Uterus (tissue), 4 donors: ENCODE measurements around the gene CYP27C1. TPM values are rescaled to one million over a fixed set of nuclear protein-coding genes. Genes with fewer than 3 reads are reported as not detected.

ENCODE experiments used
- DNase-seq, 2 donors: peaks; one replicate each; pipeline ENCODE4 v3.0.0-alpha.2; 2019 to 2020
- H3K27ac ChIP-seq, 2 donors: fragments of 200-600 bp; sonication (generic); 1 replicate in 1 of 2; 2 replicates in 1 of 2; pipeline ENCODE4 v1.5.1; 2016 to 2018
- H3K27me3 ChIP-seq, 2 donors: fragments of 200-600 bp; sonication (generic); one replicate each; pipeline ENCODE4 v1.5.1; 2018 to 2019; ENCODE audit warnings: control low read depth in 1 of 2
- H3K36me3 ChIP-seq, 2 donors: fragments of 200-600 bp; sonication (generic); one replicate each; pipeline ENCODE4 v1.5.1; 2019; ENCODE audit warnings: control low read depth in 1 of 2
- H3K4me1 ChIP-seq, 2 donors: fragments of 200-600 bp; sonication (generic); one replicate each; pipeline ENCODE4 v1.5.1; 2018 to 2019; ENCODE audit warnings: control low read depth in 1 of 2
- H3K4me3 ChIP-seq, 2 donors: fragments of 200-600 bp; sonication (generic); 1 replicate in 1 of 2; 2 replicates in 1 of 2; pipeline ENCODE4 v1.5.1; 2018 to 2019; ENCODE audit warnings: mild to moderate bottlenecking in 1 of 2
- H3K9me3 ChIP-seq, 2 donors: fragments of 200-600 bp; sonication (generic); one replicate each; pipeline ENCODE4 v1.5.1; 2019; ENCODE audit warnings: control low read depth in 1 of 2
- POLR2A ChIP-seq, 2 donors: fragments of 450-650 bp; IDR thresholded peaks; one replicate each; pipeline ENCODE4 v1.6.1; 2016; ENCODE audit warnings: antibody characterized with exemption in 2 of 2, mild to moderate bottlenecking in 1 of 2, moderate library complexity in 1 of 2
- intact Hi-C: fragments of 100-400 bp; cut with DNase I; formaldehyde crosslinking; loops from one replicate; pipeline ENCODE4 v1.15.1; 2023; ENCODE audit warnings: low total_unique reads
- total RNA-seq, 4 donors: library from RNA; depleted of rRNA in 3 of 4; stranded (reverse); fragments of >200 nt in 3 of 4; gene quantifications; one replicate each; pipeline versions ENCODE4 v1.1.0 to v1.2.4, GENCODE V29; 2014 to 2023
- TF ChIP-seq, protein P1 (sequence below), 4 experiments: fragments of 200-600 bp in 2 of 4; fragments of 450-650 bp in 2 of 4; sonication (generic) in 2 of 4; IDR thresholded peaks; one replicate each; pipeline ENCODE4 v1.5.1; 2016 to 2019; ENCODE audit warnings: antibody characterized with exemption in 4 of 4, mild to moderate bottlenecking in 2 of 4, moderate library complexity in 1 of 4
- donor health status: DM: yes; HTN: yes; CAD: no.

The CYP27C1 gene
- total RNA-seq, 4 donors from 2014 or later: 1.2 to 7.1 TPM; not detected in 2

DNA sequence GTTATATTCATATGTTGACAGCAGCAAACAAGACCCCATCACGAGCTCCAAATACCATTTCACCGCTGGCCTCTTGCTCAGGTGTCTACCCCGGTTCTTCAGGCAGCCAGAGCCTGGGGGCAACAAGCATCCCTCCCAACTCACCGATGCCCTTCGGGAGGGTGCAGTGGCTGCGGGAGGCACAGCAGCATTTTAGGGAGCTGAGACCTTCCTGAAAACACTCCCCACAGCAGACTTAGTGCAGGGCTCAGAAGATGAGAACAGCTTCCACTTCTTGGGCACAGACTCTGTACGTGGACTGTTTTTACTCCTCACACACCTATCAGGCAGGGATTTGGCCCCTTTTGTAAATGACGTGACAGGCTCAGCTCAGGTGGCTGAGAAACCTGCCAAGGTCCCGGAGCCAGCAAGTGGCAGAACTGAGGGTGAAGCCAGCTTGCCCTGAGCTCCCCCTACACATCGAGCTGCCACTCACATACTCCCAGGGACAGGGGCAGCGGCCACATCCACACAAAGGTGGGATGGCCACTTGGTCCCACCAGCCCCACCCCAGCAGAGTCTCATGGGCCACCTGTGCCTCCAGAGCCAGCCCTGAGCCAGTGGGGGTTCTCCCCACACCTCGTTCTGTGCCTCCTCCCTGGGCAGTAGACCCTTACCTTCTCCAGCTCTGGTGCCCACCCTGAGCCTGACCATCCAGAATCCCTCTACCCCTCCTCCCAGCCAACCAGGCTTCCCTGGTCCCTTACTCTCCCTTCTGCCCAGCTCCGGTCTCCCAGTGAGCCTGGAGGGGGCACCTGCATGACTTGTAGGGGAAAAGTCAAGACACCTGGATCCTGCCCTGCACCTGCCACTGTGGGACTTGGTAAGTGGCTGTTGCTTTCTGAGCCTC lies 28.5 kb downstream of the CYP27C1 start:
- H3K4me1 ChIP-seq: no peaks in the 10 kb centered on the region
- H3K27me3 ChIP-seq: no peaks in the 10 kb centered on the region
- H3K36me3 ChIP-seq: no peaks in the 10 kb centered on the region
- no peak for DNase-seq
- no peak for TF ChIP-seq POLR2A (IDR thresholded peaks at IDR 0.05)
- TF ChIP-seq, protein P1, sequence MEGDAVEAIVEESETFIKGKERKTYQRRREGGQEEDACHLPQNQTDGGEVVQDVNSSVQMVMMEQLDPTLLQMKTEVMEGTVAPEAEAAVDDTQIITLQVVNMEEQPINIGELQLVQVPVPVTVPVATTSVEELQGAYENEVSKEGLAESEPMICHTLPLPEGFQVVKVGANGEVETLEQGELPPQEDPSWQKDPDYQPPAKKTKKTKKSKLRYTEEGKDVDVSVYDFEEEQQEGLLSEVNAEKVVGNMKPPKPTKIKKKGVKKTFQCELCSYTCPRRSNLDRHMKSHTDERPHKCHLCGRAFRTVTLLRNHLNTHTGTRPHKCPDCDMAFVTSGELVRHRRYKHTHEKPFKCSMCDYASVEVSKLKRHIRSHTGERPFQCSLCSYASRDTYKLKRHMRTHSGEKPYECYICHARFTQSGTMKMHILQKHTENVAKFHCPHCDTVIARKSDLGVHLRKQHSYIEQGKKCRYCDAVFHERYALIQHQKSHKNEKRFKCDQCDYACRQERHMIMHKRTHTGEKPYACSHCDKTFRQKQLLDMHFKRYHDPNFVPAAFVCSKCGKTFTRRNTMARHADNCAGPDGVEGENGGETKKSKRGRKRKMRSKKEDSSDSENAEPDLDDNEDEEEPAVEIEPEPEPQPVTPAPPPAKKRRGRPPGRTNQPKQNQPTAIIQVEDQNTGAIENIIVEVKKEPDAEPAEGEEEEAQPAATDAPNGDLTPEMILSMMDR (IDR thresholded peaks at IDR 0.05): no peak
- no peak overlapping the region for H3K4me3 ChIP-seq
- H3K27ac ChIP-seq: no peak overlapping the region
- intact Hi-C loops: no loop called here
- no peaks in the 10 kb centered on the region for H3K9me3 ChIP-seq

DNA sequence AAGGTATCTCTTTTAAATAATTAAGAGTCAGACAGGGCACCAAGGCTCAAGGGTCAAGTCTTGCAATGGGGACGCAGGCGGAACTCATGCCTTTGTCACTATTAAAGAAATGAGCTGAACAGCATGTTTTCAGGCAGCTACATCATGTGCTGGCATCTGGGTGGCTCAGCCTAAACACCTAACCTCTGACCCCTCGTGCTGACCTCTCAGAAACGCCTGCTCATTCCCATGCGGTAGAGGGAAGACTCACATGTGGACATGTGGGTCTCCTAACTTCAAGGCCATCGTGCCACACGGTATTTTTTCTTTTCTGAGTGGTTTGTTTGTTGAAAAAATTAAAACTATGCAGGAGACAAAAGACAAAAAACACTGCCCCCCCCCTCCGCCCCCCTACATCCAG lies 31.3 kb downstream of the CYP27C1 start:
- no peaks in the 10 kb centered on the region for H3K27me3 ChIP-seq
- no peak overlapping the region for H3K27ac ChIP-seq
- no peaks in the 10 kb centered on the region for H3K9me3 ChIP-seq
- no peak for TF ChIP-seq POLR2A (IDR thresholded peaks at IDR 0.05)
- TF ChIP-seq, protein P1 (IDR thresholded peaks at IDR 0.05): no peak
- DNase-seq: no peak
- H3K36me3 ChIP-seq: no peaks in the 10 kb centered on the region
- intact Hi-C loops: no loop called here
- no peak overlapping the region for H3K4me3 ChIP-seq
- no peaks in the 10 kb centered on the region for H3K4me1 ChIP-seq

DNA sequence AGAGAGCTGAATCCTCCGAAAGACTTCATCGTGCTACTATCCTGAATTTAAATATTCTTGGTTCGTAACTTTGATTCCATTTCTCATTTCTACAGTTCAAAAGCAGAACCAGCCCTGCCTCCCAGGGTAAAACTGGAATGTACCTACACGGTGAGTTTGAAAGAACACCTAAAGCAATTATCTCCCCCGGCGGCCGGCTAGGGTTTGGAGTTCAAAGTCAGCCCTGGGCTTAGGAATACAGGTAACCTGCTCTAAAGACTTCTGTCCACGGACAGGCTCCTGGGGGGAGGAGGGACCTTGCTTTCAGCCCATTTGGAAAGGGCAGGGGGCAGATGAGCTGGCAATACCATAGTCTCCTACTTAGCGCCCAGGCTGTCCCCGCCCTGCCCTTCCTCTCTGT lies 32.3 kb downstream of the CYP27C1 start:
- no peak for TF ChIP-seq POLR2A (IDR thresholded peaks at IDR 0.05)
- TF ChIP-seq, protein P1 (IDR thresholded peaks at IDR 0.05): no peak
- intact Hi-C loops: no loop called here
- DNase-seq: no peak
- no peaks in the 10 kb centered on the region for H3K9me3 ChIP-seq
- H3K4me1 ChIP-seq: no peaks in the 10 kb centered on the region
- H3K4me3 ChIP-seq: no peak overlapping the region
- H3K27ac ChIP-seq: no peak overlapping the region
- H3K27me3 ChIP-seq: no peaks in the 10 kb centered on the region
- no peaks in the 10 kb centered on the region for H3K36me3 ChIP-seq

DNA sequence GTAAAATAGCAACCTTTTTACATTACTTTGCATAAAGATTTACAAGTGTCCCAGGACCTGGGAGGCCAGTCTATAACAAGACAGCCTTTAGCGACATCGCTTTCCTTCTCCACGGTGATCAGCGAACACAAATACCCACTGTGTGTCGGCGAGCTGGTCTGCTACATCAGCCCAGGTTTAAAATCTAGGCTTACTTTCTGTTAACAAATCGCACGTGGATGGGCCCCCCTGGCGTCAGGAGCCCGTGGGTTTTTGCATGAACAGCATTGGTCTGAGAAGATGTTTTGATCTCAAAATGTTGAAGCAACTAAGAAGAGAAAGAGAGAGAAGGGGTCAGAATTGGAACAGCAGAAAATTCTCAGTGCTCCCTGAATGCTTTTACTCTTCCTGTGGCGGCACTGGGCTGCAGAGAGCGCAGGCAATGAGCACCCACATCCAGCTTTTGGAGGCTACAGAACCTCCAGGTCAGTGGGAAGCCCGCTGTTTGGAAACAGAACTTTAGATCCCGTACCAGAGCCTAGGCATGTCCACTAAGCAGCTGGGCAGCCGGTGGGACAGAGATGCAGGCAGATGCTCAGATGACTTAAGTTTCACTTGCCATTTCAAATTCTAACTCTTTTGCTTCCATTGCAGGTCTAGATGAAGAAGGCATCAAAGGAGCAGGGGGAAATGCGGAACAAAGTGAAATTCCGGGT lies 32.9 kb downstream of the CYP27C1 start:
- intact Hi-C loops: no loop called here
- no peak overlapping the region for H3K4me3 ChIP-seq
- no peaks in the 10 kb centered on the region for H3K27me3 ChIP-seq
- no peaks in the 10 kb centered on the region for H3K4me1 ChIP-seq
- no peak for DNase-seq
- no peaks in the 10 kb centered on the region for H3K36me3 ChIP-seq
- H3K9me3 ChIP-seq: no peaks in the 10 kb centered on the region
- H3K27ac ChIP-seq: no peak overlapping the region
- TF ChIP-seq, protein P1 (IDR thresholded peaks at IDR 0.05): no peak
- no peak for TF ChIP-seq POLR2A (IDR thresholded peaks at IDR 0.05)

DNA sequence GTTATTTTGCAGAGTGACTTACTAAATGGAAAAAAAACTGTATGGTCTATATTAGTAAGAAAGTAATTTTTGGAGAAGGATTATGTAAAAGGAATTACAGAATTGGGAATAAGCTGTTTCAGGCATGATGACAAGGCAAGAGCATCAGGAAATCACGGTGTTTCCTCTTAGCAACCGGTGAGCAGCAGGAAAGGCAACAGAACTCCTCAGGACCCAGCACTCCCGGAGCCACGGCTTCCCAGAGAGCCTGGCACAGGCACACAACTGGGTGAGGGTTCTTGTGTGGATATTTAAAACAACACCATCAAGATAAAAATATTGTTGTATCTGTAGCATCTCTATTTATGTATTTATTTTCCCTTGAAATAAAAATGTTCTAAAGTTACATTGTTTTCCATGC lies 34.4 kb downstream of the CYP27C1 start:
- Histone ChIP-seq H3K27ac (no peak overlapping the region), H3K36me3 (no peaks in the 10 kb centered on the region), H3K9me3 (no peaks in the 10 kb centered on the region), H3K4me3 (no peak overlapping the region), H3K27me3 (no peaks in the 10 kb centered on the region), H3K4me1 (no peaks in the 10 kb centered on the region)
- intact Hi-C loops: no loop called here
- no peak for TF ChIP-seq POLR2A (IDR thresholded peaks at IDR 0.05)
- TF ChIP-seq, protein P1 (IDR thresholded peaks at IDR 0.05): no peak
- no peak for DNase-seq
